Activated CD4-positive, alpha-beta T cell treated with anti-CD3 and anti-CD28 coated beads for 36 hours (primary cell): Measurements from ENCODE around the gene PKD1L1. TPM values are rescaled to one million over a fixed set of nuclear protein-coding genes. Genes with fewer than 3 reads are reported as not detected.
A peak's percentile ranks its signal among the peaks of the same experiment; 100 is the strongest.
"Not testable (repeated sequence)": the region's sequence is repeated elsewhere in the genome, so short reads cannot be mapped to it uniquely, and the experiment has no call there.

Source experiments
- ATAC-seq: fragments of 200-7000 bp; cut with Tn5 transposase; one replicate; pipeline ENCODE4 v1.10.0; 2021; ENCODE audit warnings: mild to moderate bottlenecking, moderate library complexity
- CTCF ChIA-PET: fragments of 350-600 bp; sonication (Branson Sonifier 250); formaldehyde crosslinking; loops from one replicate; lab custom pipeline; 2021; ENCODE audit warnings: antibody characterized with exemption; lab: Charles Lee
- POLR2A ChIA-PET: fragments of 350-600 bp; sonication (Branson Sonifier 250); formaldehyde crosslinking; loops from one replicate; lab custom pipeline; 2021; ENCODE audit warnings: antibody characterized with exemption, inconsistent platforms; lab: Charles Lee
- DNase-seq: peaks from one replicate; pipeline ENCODE4 v3.0.0-alpha.2; 2020
- H3K27ac Mint-ChIP-seq: one replicate; pipeline ENCODE4 v1.8.0; 2021; ENCODE audit warnings: mixed read lengths
- H3K27me3 Mint-ChIP-seq: one replicate; pipeline ENCODE4 v1.8.0; 2021; ENCODE audit warnings: mixed read lengths
- H3K36me3 Mint-ChIP-seq: one replicate; pipeline ENCODE4 v1.8.0; 2021; ENCODE audit warnings: low read depth, mixed read lengths
- H3K4me1 Mint-ChIP-seq: one replicate; pipeline ENCODE4 v1.8.0; 2021; ENCODE audit warnings: mixed read lengths
- H3K4me3 Mint-ChIP-seq: one replicate; pipeline ENCODE4 v1.8.0; 2021; ENCODE audit warnings: mild to moderate bottlenecking, moderate library complexity, mixed read lengths
- H3K9me3 Mint-ChIP-seq: one replicate; pipeline ENCODE4 v1.8.0; 2021; ENCODE audit warnings: low read depth, mixed read lengths
- intact Hi-C, 2 experiments: fragments of 100-400 bp; cut with DNase I in 1 of 2; cut with micrococcal nuclease in 1 of 2; formaldehyde crosslinking; loops; one replicate each; pipeline versions ENCODE4 v1.14.2 to v1.15.1; 2022 to 2024; cut with DNase I, micrococcal nuclease
- total RNA-seq, 2 experiments: library from RNA; stranded (reverse); gene quantifications; one replicate each; pipeline ENCODE4 v1.2.3, GENCODE V29; 2021

The PKD1L1 gene
- total RNA-seq, result under 1 TPM; 0.09 to 0.16 TPM

- H3K27ac Mint-ChIP-seq, result no peak within 1 kb of the TSS
- ATAC-seq, result no peak
- ChIA-PET CTCF (interaction anchor here (1.3 to 1.5 kb wide), 2 partner anchors 9 to 162 kb away, joined by 6 to 11 read pairs; no protein-coding TSS in a partner anchor), POLR2A (no interaction called here)
- peaks cover 3% of the 10 kb centered on the region for H3K4me1 Mint-ChIP-seq
- DNase-seq, result no peak
- H3K9me3 Mint-ChIP-seq, result no peaks in the 10 kb centered on the region
- H3K36me3 Mint-ChIP-seq, result no peaks in the 10 kb centered on the region
- no peak within 1 kb of the TSS for H3K4me3 Mint-ChIP-seq
- no peaks in the 10 kb centered on the region for H3K27me3 Mint-ChIP-seq
- intact Hi-C loops, result loop anchor here in 1 of 2 experiments (5.0 kb wide), 2 partner anchors 96 to 1904 kb away; no protein-coding TSS in a partner anchor
Measured at GRCh38 chr7:47948141-47948790, at the start of gene PKD1L1. PKD1L1 (minus strand) TSS chr7:47948466; CDS start chr7:47948440, 26 bp downstream.

GRCh38 chr7:47992446-47992845 is 44.2 kb upstream of the PKD1L1 start:
- no peaks in the 10 kb centered on the region for H3K27me3 Mint-ChIP-seq
- peaks cover 2% of the 10 kb centered on the region for H3K9me3 Mint-ChIP-seq
- peak overlapping the region; percentile 77 for H3K4me3 Mint-ChIP-seq
- DNase-seq (no peak), ATAC-seq (no peak)
- POLR2A ChIA-PET, result no interaction called here
- CTCF ChIA-PET, result interaction anchor here (0.6 to 3.5 kb wide), 9 partner anchors 10 to 236 kb away, joined by 3 to 33 read pairs (median 4); no protein-coding TSS in a partner anchor
- no peaks in the 10 kb centered on the region for H3K36me3 Mint-ChIP-seq
- intact Hi-C loops, result loop anchor here in 1 of 2 experiments (1.0 to 10.0 kb wide), 3 partner anchors 45 to 262 kb away; partner anchors contain the start of gene C7orf57
- peaks cover 21% of the 10 kb centered on the region for H3K4me1 Mint-ChIP-seq
- peak overlapping the region; percentile 91 for H3K27ac Mint-ChIP-seq

GRCh38 chr7:47991741-47992311 is 43.6 kb upstream of the PKD1L1 start:
- DNase-seq (peak; percentile 93), ATAC-seq (peak; percentile 97)
- H3K27ac Mint-ChIP-seq, result peak overlapping the region; percentile 91
- H3K4me3 Mint-ChIP-seq, result peak overlapping the region; percentile 77
- intact Hi-C loops, result loop anchor here (1.0 to 10.0 kb wide), 6 partner anchors 13 to 263 kb away; partner anchors contain the start of genes HUS1 (in 2 of the 2), UPP1 (in 2 of the 2) and C7orf57 (in 1 of the 2)
- H3K9me3 Mint-ChIP-seq, result peaks cover 2% of the 10 kb centered on the region
- CTCF ChIA-PET, result interaction anchor here (0.6 to 3.5 kb wide), 9 partner anchors 9 to 118 kb away, joined by 3 to 33 read pairs (median 4); no protein-coding TSS in a partner anchor
- H3K36me3 Mint-ChIP-seq, result no peaks in the 10 kb centered on the region
- H3K4me1 Mint-ChIP-seq, result peaks cover 21% of the 10 kb centered on the region
- POLR2A ChIA-PET, result no interaction called here
- H3K27me3 Mint-ChIP-seq, result no peaks in the 10 kb centered on the region

GRCh38 chr7:47991270-47991669 is 43.0 kb upstream of the PKD1L1 start:
- Mint-ChIP-seq H3K4me3 (peak overlapping the region; percentile 77), H3K9me3 (peaks cover 2% of the 10 kb centered on the region), H3K27ac (peak overlapping the region; percentile 91), H3K4me1 (peaks cover 21% of the 10 kb centered on the region), H3K36me3 (no peaks in the 10 kb centered on the region), H3K27me3 (no peaks in the 10 kb centered on the region)
- ATAC-seq, result no peak
- intact Hi-C loops, result loop anchor here (1.0 to 10.0 kb wide), 6 partner anchors 12 to 264 kb away; partner anchors contain the start of genes HUS1 (in 2 of the 2), UPP1 (in 2 of the 2) and C7orf57 (in 1 of the 2)
- ChIA-PET CTCF (interaction anchor here (0.7 to 3.5 kb wide), 7 partner anchors 9 to 118 kb away, joined by 4 to 33 read pairs (median 5); no protein-coding TSS in a partner anchor), POLR2A (no interaction called here)
- no peak for DNase-seq

- no peak overlapping the region for H3K4me3 Mint-ChIP-seq
- ATAC-seq (no peak), DNase-seq (no peak)
- H3K4me1 Mint-ChIP-seq, result peaks cover 21% of the 10 kb centered on the region
- intact Hi-C loops, result loop anchor here in 1 of 2 experiments (2.0 to 10.0 kb wide), 3 partner anchors 47 to 264 kb away; partner anchors contain the start of genes C7orf57 and UPP1
- H3K9me3 Mint-ChIP-seq, result peaks cover 2% of the 10 kb centered on the region
- no peak overlapping the region for H3K27ac Mint-ChIP-seq
- H3K36me3 Mint-ChIP-seq, result no peaks in the 10 kb centered on the region
- POLR2A ChIA-PET, result no interaction called here
- no peaks in the 10 kb centered on the region for H3K27me3 Mint-ChIP-seq
- CTCF ChIA-PET, result interaction anchor here (2.4 to 3.5 kb wide), 2 partner anchors 111 to 119 kb away, joined by 18 to 33 read pairs; no protein-coding TSS in a partner anchor
Measured at GRCh38 chr7:47990592-47990991, 42.3 kb upstream of the PKD1L1 start.

- intact Hi-C loops, result loop anchor here in 1 of 2 experiments (2.0 to 10.0 kb wide), 3 partner anchors 47 to 265 kb away; partner anchors contain the start of genes C7orf57 and UPP1
- CTCF ChIA-PET, result interaction anchor here (0.7 to 3.5 kb wide), 5 partner anchors 12 to 120 kb away, joined by 3 to 33 read pairs (median 12); no protein-coding TSS in a partner anchor
- POLR2A ChIA-PET, result not testable (repeated sequence)
Measured at GRCh38 chr7:47989607-47990400, 41.5 kb upstream of the PKD1L1 start.

GRCh38 chr7:47988496-47989386 is 40.5 kb upstream of the PKD1L1 start:
- Mint-ChIP-seq H3K9me3 (peaks cover 2% of the 10 kb centered on the region), H3K27me3 (no peaks in the 10 kb centered on the region), H3K4me3 (no peak overlapping the region), H3K27ac (no peak overlapping the region), H3K36me3 (no peaks in the 10 kb centered on the region), H3K4me1 (peaks cover 21% of the 10 kb centered on the region)
- intact Hi-C loops, result no loop called here
- no peak for ATAC-seq
- ChIA-PET POLR2A (no interaction called here), CTCF (interaction anchor here (0.7 to 2.7 kb wide), 14 partner anchors 11 to 121 kb away, joined by 3 to 26 read pairs (median 3); no protein-coding TSS in a partner anchor)
- no peak for DNase-seq

More at GRCh38 chr7:47989607-47990400, 41.5 kb upstream of the PKD1L1 start:
- H3K9me3 Mint-ChIP-seq, H3K27me3 Mint-ChIP-seq, H3K36me3 Mint-ChIP-seq, H3K27ac Mint-ChIP-seq, DNase-seq, ATAC-seq, H3K4me3 Mint-ChIP-seq: not testable (repeated sequence)
- H3K4me1 Mint-ChIP-seq, result peaks cover 21% of the 10 kb centered on the region

- no peak for DNase-seq
- Mint-ChIP-seq H3K9me3 (no peaks in the 10 kb centered on the region), H3K4me1 (peaks cover 12% of the 10 kb centered on the region), H3K36me3 (peaks cover 11% of the 10 kb centered on the region), H3K27me3 (no peaks in the 10 kb centered on the region), H3K4me3 (no peak overlapping the region), H3K27ac (no peak overlapping the region)
- no peak for ATAC-seq
- POLR2A ChIA-PET, result no interaction called here
- CTCF ChIA-PET, result interaction anchor here (0.8 to 1.4 kb wide), 7 partner anchors 9 to 137 kb away, joined by 3 to 5 read pairs (median 4); no protein-coding TSS in a partner anchor
- intact Hi-C loops, result no loop called here
Measured at GRCh38 chr7:47982610-47983009, 34.3 kb upstream of the PKD1L1 start.

- Mint-ChIP-seq H3K4me1 (peaks cover 19% of the 10 kb centered on the region), H3K36me3 (peaks cover 24% of the 10 kb centered on the region)
- POLR2A ChIA-PET, DNase-seq, H3K9me3 Mint-ChIP-seq, ATAC-seq, H3K4me3 Mint-ChIP-seq, H3K27me3 Mint-ChIP-seq, intact Hi-C loops, H3K27ac Mint-ChIP-seq: not testable (repeated sequence)
- CTCF ChIA-PET, result interaction anchor here (1.0 kb wide), 1 partner anchor 12 kb away, joined by 3 read pairs; no protein-coding TSS in a partner anchor
Measured at GRCh38 chr7:47980648-47981047, 32.4 kb upstream of the PKD1L1 start.

- CTCF ChIA-PET, result interaction anchor here (0.7 to 1.0 kb wide), 2 partner anchors 11 to 41 kb away, joined by 3 read pairs; no protein-coding TSS in a partner anchor
Measured at GRCh38 chr7:47979832-47980181, 31.5 kb upstream of the PKD1L1 start.

More at GRCh38 chr7:47979832-47980181, 31.5 kb upstream of the PKD1L1 start:
- no peak for DNase-seq
- Mint-ChIP-seq H3K27me3 (no peaks in the 10 kb centered on the region), H3K4me1 (peaks cover 20% of the 10 kb centered on the region), H3K27ac (peak overlapping the region; percentile 98), H3K4me3 (peak overlapping the region; percentile 88), H3K9me3 (no peaks in the 10 kb centered on the region), H3K36me3 (peaks cover 26% of the 10 kb centered on the region)
- POLR2A ChIA-PET, result no interaction called here
- intact Hi-C loops, result loop anchor here (1.0 to 10.0 kb wide), 6 partner anchors 11 to 275 kb away; partner anchors contain the start of genes C7orf57 (in 1 of the 2) and UPP1 (in 1 of the 2)
- no peak for ATAC-seq
